ENCODE measurements around the gene BTBD9.

The BTBD9 gene

DNA sequence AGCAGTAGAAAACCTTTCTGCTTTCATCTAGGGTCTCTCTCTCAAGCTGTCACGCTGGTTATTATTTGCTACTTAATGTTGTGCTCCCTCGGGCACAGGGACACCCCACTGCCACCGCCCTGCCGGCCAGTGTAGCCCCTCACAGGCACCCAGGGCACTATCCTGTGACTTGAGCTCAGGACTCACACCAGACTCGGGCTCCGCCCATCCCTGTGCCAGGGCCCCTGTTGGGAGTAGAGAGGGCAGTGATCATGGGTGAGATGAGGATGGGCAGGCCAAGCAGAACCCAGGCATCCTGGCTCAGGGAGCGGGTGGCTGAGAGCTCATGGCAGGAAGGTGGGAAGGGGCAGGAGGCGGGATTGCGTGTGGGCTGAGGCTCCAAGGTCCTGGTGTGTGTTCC, 448.3 kb downstream of the BTBD9 start:
- TF ChIP-seq, protein P1, sequence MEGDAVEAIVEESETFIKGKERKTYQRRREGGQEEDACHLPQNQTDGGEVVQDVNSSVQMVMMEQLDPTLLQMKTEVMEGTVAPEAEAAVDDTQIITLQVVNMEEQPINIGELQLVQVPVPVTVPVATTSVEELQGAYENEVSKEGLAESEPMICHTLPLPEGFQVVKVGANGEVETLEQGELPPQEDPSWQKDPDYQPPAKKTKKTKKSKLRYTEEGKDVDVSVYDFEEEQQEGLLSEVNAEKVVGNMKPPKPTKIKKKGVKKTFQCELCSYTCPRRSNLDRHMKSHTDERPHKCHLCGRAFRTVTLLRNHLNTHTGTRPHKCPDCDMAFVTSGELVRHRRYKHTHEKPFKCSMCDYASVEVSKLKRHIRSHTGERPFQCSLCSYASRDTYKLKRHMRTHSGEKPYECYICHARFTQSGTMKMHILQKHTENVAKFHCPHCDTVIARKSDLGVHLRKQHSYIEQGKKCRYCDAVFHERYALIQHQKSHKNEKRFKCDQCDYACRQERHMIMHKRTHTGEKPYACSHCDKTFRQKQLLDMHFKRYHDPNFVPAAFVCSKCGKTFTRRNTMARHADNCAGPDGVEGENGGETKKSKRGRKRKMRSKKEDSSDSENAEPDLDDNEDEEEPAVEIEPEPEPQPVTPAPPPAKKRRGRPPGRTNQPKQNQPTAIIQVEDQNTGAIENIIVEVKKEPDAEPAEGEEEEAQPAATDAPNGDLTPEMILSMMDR (IDR thresholded peaks at IDR 0.05) = no peak

DNA sequence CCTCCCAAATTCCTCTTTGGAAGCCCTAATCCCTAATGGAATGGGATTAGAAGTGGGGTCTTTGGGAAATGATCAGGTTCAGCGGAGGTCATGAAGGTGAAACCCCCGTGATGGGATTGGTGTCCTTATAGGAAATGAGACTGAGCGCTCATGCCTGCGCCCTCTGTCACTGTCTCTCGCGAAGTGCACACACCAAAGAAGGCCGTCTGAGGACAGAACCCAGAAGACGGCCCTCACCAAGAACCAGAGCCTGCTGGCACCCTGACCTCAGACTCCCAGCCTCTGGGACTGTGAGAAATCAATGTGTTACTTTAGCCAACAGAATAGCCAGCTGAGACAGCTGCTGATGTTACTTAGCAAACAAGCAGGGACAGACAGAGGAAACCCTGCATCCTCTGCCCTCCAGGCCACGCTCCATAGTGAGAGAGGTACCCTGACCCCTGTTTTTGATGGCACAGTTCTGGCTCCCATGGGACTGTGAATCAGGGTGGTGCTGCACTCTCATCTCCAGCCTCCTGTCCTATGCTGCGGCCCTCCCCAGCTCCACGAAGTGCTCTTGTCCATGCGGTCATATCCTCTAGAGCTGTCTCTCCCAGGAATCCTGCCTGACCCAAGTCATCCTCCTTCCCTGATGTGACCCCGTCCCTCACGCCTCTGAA, 450.9 kb downstream of the BTBD9 start:
- TF ChIP-seq, protein P1 (IDR thresholded peaks at IDR 0.05) = no peak

- TF ChIP-seq, protein P1 (IDR thresholded peaks at IDR 0.05) = no peak
These were observed 451.7 kb downstream of the BTBD9 start for GRCh38 chr6:38187811-38188590.

GRCh38 chr6:38187325-38187724, 452.4 kb downstream of the BTBD9 start:
- TF ChIP-seq, protein P1 (IDR thresholded peaks at IDR 0.05) = no peak

DNA sequence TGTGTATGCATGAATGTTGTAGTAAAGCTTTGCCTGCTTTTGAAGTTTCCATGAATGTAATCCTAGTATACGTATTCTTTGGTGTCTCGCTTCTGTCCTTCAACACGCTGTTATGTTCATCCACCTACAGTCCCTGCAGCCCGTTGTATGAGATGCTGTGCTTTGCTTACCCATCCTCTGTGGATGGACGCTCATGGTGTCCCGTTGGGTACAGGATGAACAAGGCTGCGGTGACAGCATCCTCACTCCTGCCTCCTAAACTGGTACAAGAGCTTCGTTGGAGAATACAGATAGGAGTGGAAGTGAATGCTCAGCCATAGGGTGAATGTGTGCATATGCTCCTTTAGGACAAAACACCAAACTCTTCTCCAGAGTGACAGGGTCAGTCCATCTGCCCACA, 454.0 kb downstream of the BTBD9 start:
- TF ChIP-seq, protein P1 (IDR thresholded peaks at IDR 0.05) = no peak

DNA sequence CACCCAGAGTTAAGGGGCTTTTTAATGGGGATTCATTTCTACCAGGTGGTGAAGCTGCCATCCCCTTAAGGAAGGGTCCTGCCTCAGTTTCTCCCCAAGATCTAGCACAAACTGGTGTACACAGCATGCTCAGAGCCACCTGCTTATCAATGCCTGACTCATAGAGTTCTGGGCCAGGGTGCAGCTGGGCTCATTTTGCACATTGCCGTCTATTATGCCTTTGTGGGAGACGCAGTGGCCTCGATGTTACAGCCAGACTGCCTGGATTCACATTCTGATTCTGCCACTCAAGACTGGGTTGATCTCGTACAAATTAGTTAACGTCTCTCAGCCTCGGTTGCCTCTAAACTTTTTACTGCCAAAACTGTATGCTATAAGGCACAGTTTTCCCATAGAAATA, 454.5 kb downstream of the BTBD9 start:
- TF ChIP-seq, protein P1 (IDR thresholded peaks at IDR 0.05) = no peak

DNA sequence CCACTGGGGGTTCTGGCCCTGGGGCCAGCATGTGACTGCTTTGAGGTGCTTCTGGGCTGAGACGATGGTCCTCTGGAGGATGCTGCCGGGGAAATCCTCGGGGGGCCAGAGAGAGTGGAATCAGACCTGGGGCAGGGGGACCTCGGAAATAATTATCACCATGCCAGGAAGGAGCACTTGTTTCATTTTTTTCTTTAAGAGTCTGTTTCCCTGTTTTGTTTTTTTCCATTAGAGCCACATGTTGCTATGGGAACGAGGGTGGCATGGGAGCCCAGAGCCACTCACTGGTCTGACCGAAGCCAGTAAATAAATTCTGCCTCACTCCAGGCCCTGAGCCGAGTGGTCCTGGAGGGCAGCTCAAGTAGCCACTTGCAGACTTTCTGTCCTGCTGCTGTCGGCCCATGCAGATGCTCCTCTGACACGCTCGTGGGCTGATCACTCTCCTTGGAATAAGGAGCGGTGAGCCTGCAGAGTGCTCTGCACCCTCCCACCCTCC, 455.1 kb downstream of the BTBD9 start:
- TF ChIP-seq, protein P1 (IDR thresholded peaks at IDR 0.05) = no peak
